Fibroblast of villous mesenchyme (primary cell): Measurements from ENCODE around the gene CNBD2. TPM values are rescaled to one million over a fixed set of nuclear protein-coding genes. Genes with fewer than 3 reads are reported as not detected.
A peak's percentile ranks its signal among the peaks of the same experiment; 100 is the strongest.
"Not testable (repeated sequence)": the region's sequence is repeated elsewhere in the genome, so short reads cannot be mapped to it uniquely, and the experiment has no call there.

Experiments used
- DNase-seq: peaks from one replicate; pipeline ENCODE4 v3.0.0-alpha.2; 2010; ENCODE audit warnings: low read depth
- H3K4me3 ChIP-seq: 2 replicates; pipeline ENCODE4 v1.5.1; 2011; ENCODE audit warnings: low read depth, mild to moderate bottlenecking, low read length
- total RNA-seq: library from RNA; depleted of rRNA; stranded (reverse); fragments of >200 nt; gene quantifications from 2 replicates; pipeline ENCODE4 v1.2.3, GENCODE V29; 2012
- TF ChIP-seq, protein P1 (sequence below): IDR thresholded peaks from 2 replicates; pipeline ENCODE4 v1.5.1; 2012; ENCODE audit warnings: low read depth, mild to moderate bottlenecking, low read length; ENCODE audit not compliant: insufficient read depth

CNBD2 gene
- total RNA-seq, 1 donor = 1.7 TPM

DNA sequence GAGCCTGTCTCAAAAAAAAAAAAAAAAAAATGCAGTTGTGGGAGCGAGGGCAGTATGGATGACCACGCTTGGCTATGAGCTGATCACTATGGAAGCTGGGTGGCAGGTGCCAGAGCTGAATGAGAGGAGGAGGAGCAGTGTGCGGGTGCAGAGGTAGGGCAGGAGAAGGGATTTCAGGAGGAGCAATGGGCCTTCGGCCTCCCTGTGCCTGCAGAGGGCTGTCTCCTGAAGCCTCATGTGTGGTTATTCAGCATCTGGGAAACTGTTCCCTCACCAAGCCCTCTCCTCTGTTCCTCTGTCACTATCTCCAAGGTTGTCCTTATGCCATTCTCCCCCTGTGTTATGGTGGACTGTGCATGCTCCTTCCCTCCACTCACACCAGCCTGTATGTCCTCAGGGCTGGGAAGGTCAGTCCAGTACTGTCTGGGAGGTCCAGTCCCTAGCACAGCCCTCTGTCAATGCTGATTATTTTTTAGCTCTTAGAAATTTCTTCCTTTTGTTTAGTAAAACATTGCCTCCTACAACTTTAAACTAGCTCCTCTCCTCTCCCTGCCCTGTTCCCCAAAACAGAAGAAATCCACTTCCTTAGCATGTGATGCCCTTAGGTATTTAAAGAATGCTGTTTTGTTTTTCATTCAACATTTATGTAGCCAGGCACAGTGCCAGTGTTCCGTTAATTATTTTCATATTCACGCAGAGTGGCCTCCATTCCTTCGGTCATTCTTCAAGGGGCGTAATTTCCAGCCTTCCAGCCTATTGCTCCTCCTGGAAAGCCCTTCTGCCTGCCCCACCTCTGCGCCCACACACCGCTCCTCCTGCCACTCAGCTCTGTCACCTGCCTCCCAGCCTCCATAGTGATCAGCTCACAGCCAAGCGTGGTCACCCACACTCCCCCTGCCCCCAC, 48.9 kb downstream of the CNBD2 start:
- TF ChIP-seq, protein P1, sequence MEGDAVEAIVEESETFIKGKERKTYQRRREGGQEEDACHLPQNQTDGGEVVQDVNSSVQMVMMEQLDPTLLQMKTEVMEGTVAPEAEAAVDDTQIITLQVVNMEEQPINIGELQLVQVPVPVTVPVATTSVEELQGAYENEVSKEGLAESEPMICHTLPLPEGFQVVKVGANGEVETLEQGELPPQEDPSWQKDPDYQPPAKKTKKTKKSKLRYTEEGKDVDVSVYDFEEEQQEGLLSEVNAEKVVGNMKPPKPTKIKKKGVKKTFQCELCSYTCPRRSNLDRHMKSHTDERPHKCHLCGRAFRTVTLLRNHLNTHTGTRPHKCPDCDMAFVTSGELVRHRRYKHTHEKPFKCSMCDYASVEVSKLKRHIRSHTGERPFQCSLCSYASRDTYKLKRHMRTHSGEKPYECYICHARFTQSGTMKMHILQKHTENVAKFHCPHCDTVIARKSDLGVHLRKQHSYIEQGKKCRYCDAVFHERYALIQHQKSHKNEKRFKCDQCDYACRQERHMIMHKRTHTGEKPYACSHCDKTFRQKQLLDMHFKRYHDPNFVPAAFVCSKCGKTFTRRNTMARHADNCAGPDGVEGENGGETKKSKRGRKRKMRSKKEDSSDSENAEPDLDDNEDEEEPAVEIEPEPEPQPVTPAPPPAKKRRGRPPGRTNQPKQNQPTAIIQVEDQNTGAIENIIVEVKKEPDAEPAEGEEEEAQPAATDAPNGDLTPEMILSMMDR = no peak
- H3K4me3 ChIP-seq = no peak overlapping the region
- DNase-seq = peak; percentile 69

GRCh38 chr20:36018208-36018988, 50.0 kb downstream of the CNBD2 start:
- TF ChIP-seq, protein P1 = no peak
- no peak overlapping the region for H3K4me3 ChIP-seq
- DNase-seq = no peak

GRCh38 chr20:36026131-36026530, 57.7 kb downstream of the CNBD2 start:
- DNase-seq = not testable (repeated sequence)

GRCh38 chr20:36028106-36028808, 59.9 kb downstream of the CNBD2 start:
- H3K4me3 ChIP-seq = no peak overlapping the region
- TF ChIP-seq, protein P1 = no peak
- DNase-seq = no peak

More at GRCh38 chr20:36026131-36026530, 57.7 kb downstream of the CNBD2 start:
- H3K4me3 ChIP-seq = not testable (repeated sequence)

DNA sequence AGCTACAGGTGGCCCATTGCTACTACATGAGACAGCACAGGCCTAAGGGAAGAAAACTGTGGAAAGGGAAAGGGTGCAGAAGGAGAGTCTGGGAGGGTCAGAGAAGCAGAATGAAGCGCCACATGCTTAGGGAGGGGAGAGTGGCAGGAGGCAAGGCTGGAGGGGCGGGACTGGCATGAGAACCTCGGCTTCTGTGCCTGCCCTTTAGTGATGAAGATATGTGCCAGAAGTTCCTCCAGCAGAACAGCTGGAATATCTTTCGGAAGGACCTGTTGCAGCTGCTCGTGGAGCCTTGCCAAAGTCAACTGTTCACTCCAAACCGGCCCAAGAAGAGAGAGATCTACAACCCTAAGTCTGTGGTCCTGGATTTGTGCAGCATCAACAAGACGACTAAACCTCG, 61.8 kb downstream of the CNBD2 start:
- DNase-seq = no peak
- TF ChIP-seq, protein P1 = no peak
- no peak overlapping the region for H3K4me3 ChIP-seq

- DNase-seq = no peak
- no peak overlapping the region for H3K4me3 ChIP-seq
- TF ChIP-seq, protein P1 = no peak
Measured at GRCh38 chr20:36031806-36032205, 63.4 kb downstream of the CNBD2 start.
